Vagina (tissue), 2 donors: ENCODE measurements around the gene IL6R.

Experiments
- CTCF ChIP-seq, 3 experiments: fragments of 450-650 bp in 2 of 3; fragments of 200-600 bp in 1 of 3; sonication (generic) in 1 of 3; IDR thresholded peaks; one replicate each; pipeline ENCODE4 v1.5.1; 2017 to 2019; ENCODE audit warnings: antibody characterized with exemption in 3 of 3, mild to moderate bottlenecking in 2 of 3, moderate library complexity in 2 of 3
- POLR2AphosphoS5 ChIP-seq, 2 donors: sonication (generic); formaldehyde crosslinking; IDR thresholded peaks; one replicate each; pipeline ENCODE4 v1.9.0; 2017; ENCODE audit warnings: antibody characterized with exemption in 2 of 2, mild to moderate bottlenecking in 2 of 2, low read depth in 1 of 2; ENCODE audit not compliant: insufficient read depth in 1 of 2

GRCh38 chr1:154460695-154461260 lies 55.6 kb downstream of the IL6R start:
- TF ChIP-seq POLR2AphosphoS5 (IDR thresholded peaks at IDR 0.05; ENCODE audit: insufficient read depth in 1 of 2, low read depth in 1 of 2), result no peak
- no peak for TF ChIP-seq CTCF (IDR thresholded peaks at IDR 0.05)
